GM12878 (cell line): ENCODE results near the gene IL10RA. TPM values are rescaled to one million over a fixed set of nuclear protein-coding genes. Genes with fewer than 3 reads are reported as not detected.

Experiments used
- ATAC-seq: fragments of 200-7000 bp; cut with Tn5 transposase; 3 replicates; pipeline ENCODE4 v1.9.1; 2020; ENCODE audit warnings: mild to moderate bottlenecking, moderate library complexity
- BruUV-seq: library from RNA; stranded (reverse); fragments of 400-500 nt; replicated peaks from 2 replicates; lab custom pipeline; 2021; lab: Mats Ljungman, UMichigan
- CTCF ChIA-PET: fragments of 300-600 bp; sonication (Branson Sonifier 250); formaldehyde crosslinking; extraction: SDS; loops from one replicate; lab custom pipeline; 2021; ENCODE audit warnings: inconsistent platforms; lab: Yijun Ruan, JAX
- POLR2A ChIA-PET: fragments of 350-600 bp; formaldehyde crosslinking; extraction: SDS; loops from one replicate; lab custom pipeline; 2021; ENCODE audit warnings: inconsistent platforms; lab: Charles Lee
- RAD21 ChIA-PET: fragments of 300-600 bp; sonication (Branson Sonifier 250); formaldehyde crosslinking; loops from one replicate; lab custom pipeline; 2023; ENCODE audit warnings: antibody characterized with exemption; ENCODE audit not compliant: unreplicated experiment; lab: Charles Lee
- SMC1A ChIA-PET: fragments of 300-600 bp; sonication (Branson Sonifier 250); formaldehyde crosslinking; loops from one replicate; lab custom pipeline; 2023; ENCODE audit not compliant: unreplicated experiment, uncharacterized antibody; lab: Charles Lee
- DNase-seq: peaks from one replicate; pipeline ENCODE4 v3.0.0-alpha.2; 2011; ENCODE audit warnings: low read depth, low spot score
- FAIRE-seq: peaks from 3 replicates; lab custom pipeline; 2011; peaks lifted over from hg19 to GRCh38; lab: Jason Lieb, UNC
- H2AFZ ChIP-seq: 2 replicates; pipeline ENCODE4 v1.6.0; 2011; ENCODE audit warnings: low read depth, low read length, control low read depth; ENCODE audit not compliant: control insufficient read depth
- H3K27ac ChIP-seq: 2 replicates; pipeline ENCODE4 v1.5.1; 2011; ENCODE audit warnings: control low read depth; ENCODE audit not compliant: control insufficient read depth, insufficient read depth
- H3K27me3 ChIP-seq, 2 experiments: replicated peaks in 1 of 2; 2 replicates each; pipeline versions ENCODE4 v1.6.0 to v1.6.1; 2011; ENCODE audit warnings: low read length in 1 of 2; ENCODE audit not compliant: control insufficient read depth in 2 of 2, insufficient read depth in 2 of 2
- H3K36me3 ChIP-seq, 2 experiments: 2 replicates each; pipeline ENCODE4 v1.5.1; 2011; ENCODE audit warnings: low read length in 1 of 2; ENCODE audit not compliant: control insufficient read depth in 2 of 2, insufficient read depth in 2 of 2
- H3K4me1 ChIP-seq: 2 replicates; pipeline ENCODE4 v1.6.1; 2011; ENCODE audit warnings: mild to moderate bottlenecking, low read length, moderate library complexity, mixed read lengths; ENCODE audit not compliant: control insufficient read depth, insufficient read depth
- H3K4me2 ChIP-seq: 2 replicates; pipeline ENCODE4 v1.6.0; 2011; ENCODE audit warnings: control low read depth; ENCODE audit not compliant: control insufficient read depth, insufficient read depth
- H3K4me3 ChIP-seq: fragments of 200-600 bp; sonication (generic); 2 replicates; pipeline ENCODE4 v1.5.1; 2016
- H3K79me2 ChIP-seq: 2 replicates; pipeline ENCODE4 v1.6.0; 2011; ENCODE audit warnings: low read length; ENCODE audit not compliant: control insufficient read depth, insufficient read depth
- H3K9ac ChIP-seq: 2 replicates; pipeline ENCODE4 v1.8.0; 2011; ENCODE audit warnings: low read length, control low read depth, mixed read lengths; ENCODE audit not compliant: control insufficient read depth, insufficient read depth
- H3K9me3 ChIP-seq: replicated peaks from 3 replicates; pipeline ENCODE4 v1.5.1; 2011; ENCODE audit warnings: mild to moderate bottlenecking, low read length; ENCODE audit not compliant: control insufficient read depth, insufficient read depth
- H4K20me1 ChIP-seq: 2 replicates; pipeline ENCODE4 v1.6.0; 2011; ENCODE audit not compliant: control insufficient read depth, insufficient read depth
- ETV6 ChIP-seq, 2 experiments: fragments of 450-650 bp in 1 of 2; IDR thresholded peaks in 1 of 2; conservative IDR thresholded peaks in 1 of 2; 2 replicates each; pipeline ENCODE4 v1.6.1; 2014; ENCODE audit warnings: antibody characterized with exemption in 1 of 2, borderline replicate concordance in 1 of 2, low read depth in 1 of 2, mild to moderate bottlenecking in 1 of 2, moderate library complexity in 1 of 2
- NR2C1 ChIP-seq: fragments of 450-650 bp; IDR thresholded peaks from 2 replicates; pipeline ENCODE4 v1.6.1; 2017; ENCODE audit warnings: antibody characterized with exemption, mild to moderate bottlenecking, moderate library complexity
- WGBS: methylation state at CpG from one replicate; pipeline ENCODE4 v1.1.6; 2016; ENCODE audit warnings: low lambda C conversion rate; ENCODE audit not compliant: insufficient replicate concordance, insufficient coverage; ENCODE audit errors: missing lambda C conversion rate; 5-methylcytosine and 5-hydroxymethylcytosine counted together
- in situ Hi-C: fragments of 300-500 bp; cut with MboI; formaldehyde crosslinking; loops from 9 replicates; pipeline ENCODE4 v1.14.3; 2018; ENCODE audit warnings: mixed read lengths
- intact Hi-C: fragments of 100-400 bp; cut with micrococcal nuclease; formaldehyde crosslinking; loops from one replicate; pipeline ENCODE4 v1.14.2; 2022; ENCODE audit not compliant: unreplicated experiment
- polyA plus RNA-seq, 11 experiments: library from polyadenylated mRNA; depleted of rRNA in 4 of 11; unstranded in 6 of 11; stranded (reverse) in 5 of 11; fragments of >200 nt; fragmentation: Nextera tagmentation in 4 of 11; fragmentation: Illumina TruSeq in 1 of 11; extraction: Ambion mirVana in 4 of 11; extraction: Trizol in 1 of 11; gene quantifications; 1 replicate in 1 of 11; 2 replicates in 10 of 11; pipeline versions ENCODE4 v1.2.1 to v1.2.3, GENCODE V29; 2011 to 2016; ENCODE audit warnings: inconsistent platforms in 2 of 11, missing spikeins in 2 of 11, low read depth in 1 of 11
- total RNA-seq, 4 experiments: library from RNA; depleted of rRNA in 3 of 4; stranded (reverse); fragments of >200 nt in 3 of 4; fragmentation: Illumina TruSeq in 1 of 4; extraction: Trizol in 1 of 4; gene quantifications; 2 replicates each; pipeline versions ENCODE4 v1.2.1 to v1.2.3, GENCODE V29; 2013 to 2021

The IL10RA gene
- total and polyA plus RNA-seq, 10 of the 15 experiments (the other 5 are each of a cell fraction or from before 2014, with no cell fraction given), result 0.77 to 45.9 (median 9.6) TPM

DNA sequence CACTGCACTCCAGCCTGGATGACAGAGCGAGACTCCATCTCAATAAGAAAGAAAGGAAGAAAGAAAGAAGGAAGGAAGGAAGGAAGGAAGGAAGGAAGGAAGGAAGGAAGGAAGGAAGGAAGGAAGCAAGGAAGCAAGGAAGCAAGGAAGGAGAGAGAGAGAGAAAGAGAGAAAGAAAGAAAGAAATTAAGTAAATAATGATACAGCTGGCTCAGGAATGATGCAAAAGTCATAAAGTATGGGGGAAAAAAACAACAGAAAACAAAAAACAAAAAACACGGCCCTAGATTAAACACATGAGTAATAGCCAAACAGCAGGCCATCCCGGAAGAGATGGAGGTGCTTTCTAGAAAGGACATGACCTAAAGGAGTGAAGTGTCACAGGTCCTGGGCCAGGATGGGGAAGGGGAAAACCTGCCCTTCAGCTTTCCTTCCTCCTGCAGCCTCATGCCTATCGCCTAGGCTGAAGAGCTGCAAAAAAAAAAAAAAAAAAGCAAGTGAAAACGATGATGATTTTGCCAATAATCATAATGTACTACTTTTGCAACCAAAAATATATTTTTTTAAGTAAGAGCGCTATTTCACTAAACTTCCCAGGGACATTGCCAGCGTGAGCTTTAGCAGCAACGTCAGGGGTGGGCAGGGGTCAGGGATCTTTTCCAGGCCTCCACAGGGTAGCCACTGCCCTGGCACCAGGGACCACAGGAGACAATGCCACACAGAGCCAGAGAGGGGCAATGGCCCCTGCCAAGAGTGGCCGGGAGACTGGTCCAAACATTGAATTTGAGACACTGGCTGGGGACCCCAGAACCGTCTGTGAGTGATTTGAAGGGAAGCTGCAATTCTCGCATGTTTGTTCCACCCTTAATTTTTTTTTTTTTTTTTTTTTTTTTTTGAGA is 62.5 kb downstream of the IL10RA start:
- RAD21 ChIA-PET, result interaction anchor here (0.7 to 4.6 kb wide), 11 partner anchors 37 to 241 kb away, joined by 3 to 35 read pairs (median 4); partner anchors contain the start of gene IL10RA
- no peak for ATAC-seq
- Histone ChIP-seq H3K79me2 (no peaks in the 10 kb centered on the region), H3K9me3 (no peaks in the 10 kb centered on the region), H2AFZ (no peak overlapping the region), H3K4me3 (no peak overlapping the region), H3K9ac (no peak overlapping the region), H3K27me3 (no peaks in the 10 kb centered on the region), H3K36me3 (no peaks in the 10 kb centered on the region), H4K20me1 (no peaks in the 10 kb centered on the region), H3K4me1 (peaks cover 28% of the 10 kb centered on the region), H3K27ac (no peak overlapping the region), H3K4me2 (no peak overlapping the region)
- BruUV-seq, result no TSS peak
- 59% methylated on average over 11 of the region's 11 CpGs for WGBS
- CTCF ChIA-PET, result interaction anchor here (0.6 to 5.5 kb wide), 13 partner anchors 14 to 241 kb away, joined by 3 to 81 read pairs (median 4); no protein-coding TSS in a partner anchor
- DNase-seq, result no peak
- in situ Hi-C loops, result loop anchor here (5.0 kb wide), 1 partner anchor 101 kb away; no protein-coding TSS in a partner anchor
- POLR2A ChIA-PET, result interaction anchor here (0.6 to 0.7 kb wide), 6 partner anchors 75 to 873 kb away, joined by 3 to 8 read pairs (median 4); no protein-coding TSS in a partner anchor
- no peak for FAIRE-seq
- intact Hi-C loops, result loop anchor here (5.0 kb wide), 1 partner anchor 36 kb away; no protein-coding TSS in a partner anchor
- SMC1A ChIA-PET, result interaction anchor here (0.8 to 5.6 kb wide), 18 partner anchors 9 to 244 kb away, joined by 3 to 58 read pairs (median 6); partner anchors contain the start of gene IL10RA
- no peak for TF ChIP-seq NR2C1
- TF ChIP-seq ETV6 (conservative IDR thresholded peaks at IDR 0.05 in 1 of 2, IDR thresholded peaks at IDR 0.05 in 1 of 2; ENCODE audit: borderline replicate concordance in 1 of 2, low read depth in 1 of 2), result peak in 1 of 2 experiments; percentile 69; a peak in 1 of 4 replicates
